ENCODE results near the gene EDRF1. TPM values are rescaled to one million over a fixed set of nuclear protein-coding genes. Genes with fewer than 3 reads are reported as not detected.

The EDRF1 gene
- total and polyA plus RNA-seq, 2 of the 4 experiments (the other 2 are of a cell fraction) = 17.0 to 24.9 TPM

DNA sequence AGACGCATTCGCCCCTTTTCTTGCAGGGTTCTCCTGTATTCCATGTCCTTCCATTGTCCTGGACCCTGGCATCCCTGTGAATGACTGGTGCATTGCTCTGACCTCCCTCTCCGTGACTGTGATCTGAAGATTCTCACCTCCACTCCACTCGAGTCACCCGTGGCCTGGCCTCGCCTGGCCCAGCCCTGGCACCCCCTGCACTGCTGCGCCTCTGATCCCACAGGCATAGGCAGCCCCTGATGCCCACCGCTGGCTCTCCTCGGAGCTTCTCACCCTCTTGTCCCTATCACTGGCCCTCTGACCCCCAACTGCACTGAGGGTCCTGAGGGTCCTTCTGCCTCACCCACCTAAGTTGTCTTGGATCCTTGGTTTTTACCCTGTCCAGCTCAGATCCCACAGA lies 58.3 kb downstream of the EDRF1 start:
- Histone ChIP-seq H4K91ac (ENCODE audit: insufficient read depth, low read depth, low read length) (no peak overlapping the region), H3K79me1 (ENCODE audit: low read depth in 1 of 2, low read length in 2 of 2) (no peaks in the 10 kb centered on the region), H2AFZ (replicated peaks; ENCODE audit: low read length, poor library complexity) (no peak overlapping the region), H4K8ac (ENCODE audit: low read depth in 2 of 2, low read length in 2 of 2) (no peak overlapping the region), H2AK9ac (replicated peaks; ENCODE audit: low read depth, low read length, poor library complexity) (no peak overlapping the region), H3K4me2 (ENCODE audit: low read depth, low read length) (no peak overlapping the region), H2BK15ac (ENCODE audit: low read depth, low read length) (no peak overlapping the region), H3K4ac (ENCODE audit: low read depth, low read length) (no peak overlapping the region), H3K27me3 (ENCODE audit: control insufficient read depth, insufficient read depth, low read length) (peaks cover 3% of the 10 kb centered on the region; the same call in 1 of the 2 replicates), H3K9me1 (ENCODE audit: insufficient read depth, low read length) (no peaks in the 10 kb centered on the region), H2BK120ac (ENCODE audit: low read depth, low read length) (no peak overlapping the region), H2BK20ac (ENCODE audit: low read depth, low read length) (no peak overlapping the region), H4K20me1 (ENCODE audit: insufficient read depth, low read length) (no peaks in the 10 kb centered on the region), H3K4me1 (ENCODE audit: control insufficient read depth, insufficient read depth, low read length) (no peaks in the 10 kb centered on the region), H3K56ac (ENCODE audit: extremely low read depth, insufficient read depth, low read length) (no peak overlapping the region), H3K9me3 (ENCODE audit: control insufficient read depth, insufficient read depth, low read length) (no peaks in the 10 kb centered on the region), H3K23ac (ENCODE audit: low read depth, low read length) (no peak overlapping the region), H4K5ac (ENCODE audit: low read depth, low read length) (no peak overlapping the region), H3K14ac (replicated peaks; ENCODE audit: low read depth, low read length) (no peak overlapping the region), H2AK5ac (ENCODE audit: low read depth, low read length) (no peak overlapping the region), H3K4me3 (ENCODE audit: insufficient read depth, low read depth, low read length) (no peak overlapping the region), H3K27ac (ENCODE audit: insufficient read depth, low read length) (no peak overlapping the region), H3K9ac (ENCODE audit: low read depth, low read length) (no peak overlapping the region), H2BK5ac (ENCODE audit: low read depth, low read length, poor library complexity, severe bottlenecking) (no peak overlapping the region), H3K18ac (ENCODE audit: low read depth, low read length) (no peak overlapping the region), H3K36me3 (ENCODE audit: control insufficient read depth, insufficient read depth, low read length) (no peaks in the 10 kb centered on the region)
- TF ChIP-seq, protein P1, sequence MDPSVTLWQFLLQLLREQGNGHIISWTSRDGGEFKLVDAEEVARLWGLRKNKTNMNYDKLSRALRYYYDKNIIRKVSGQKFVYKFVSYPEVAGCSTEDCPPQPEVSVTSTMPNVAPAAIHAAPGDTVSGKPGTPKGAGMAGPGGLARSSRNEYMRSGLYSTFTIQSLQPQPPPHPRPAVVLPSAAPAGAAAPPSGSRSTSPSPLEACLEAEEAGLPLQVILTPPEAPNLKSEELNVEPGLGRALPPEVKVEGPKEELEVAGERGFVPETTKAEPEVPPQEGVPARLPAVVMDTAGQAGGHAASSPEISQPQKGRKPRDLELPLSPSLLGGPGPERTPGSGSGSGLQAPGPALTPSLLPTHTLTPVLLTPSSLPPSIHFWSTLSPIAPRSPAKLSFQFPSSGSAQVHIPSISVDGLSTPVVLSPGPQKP (IDR thresholded peaks at IDR 0.05; ENCODE audit: borderline replicate concordance, low read depth, low read length) = no peak
- TF ChIP-seq SMC3 (IDR thresholded peaks at IDR 0.05; ENCODE audit: low read depth, low read length) = no peak
- TF ChIP-seq CHD1 (IDR thresholded peaks at IDR 0.05; ENCODE audit: low read depth, low read length) = no peak
- TF ChIP-seq CTCF (conservative IDR thresholded peaks at IDR 0.05; ENCODE audit: low read depth, low read length) = no peak
- TF ChIP-seq RCOR1 (IDR thresholded peaks at IDR 0.05; ENCODE audit: insufficient replicate concordance, low read length) = no peak
- TF ChIP-seq, protein P2, sequence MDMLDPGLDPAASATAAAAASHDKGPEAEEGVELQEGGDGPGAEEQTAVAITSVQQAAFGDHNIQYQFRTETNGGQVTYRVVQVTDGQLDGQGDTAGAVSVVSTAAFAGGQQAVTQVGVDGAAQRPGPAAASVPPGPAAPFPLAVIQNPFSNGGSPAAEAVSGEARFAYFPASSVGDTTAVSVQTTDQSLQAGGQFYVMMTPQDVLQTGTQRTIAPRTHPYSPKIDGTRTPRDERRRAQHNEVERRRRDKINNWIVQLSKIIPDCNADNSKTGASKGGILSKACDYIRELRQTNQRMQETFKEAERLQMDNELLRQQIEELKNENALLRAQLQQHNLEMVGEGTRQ (IDR thresholded peaks at IDR 0.05; ENCODE audit: low read depth, low read length) = no peak
- TF ChIP-seq POLR2A (IDR thresholded peaks at IDR 0.05; ENCODE audit: low read depth, low read length) = no peak
- no peak for TF ChIP-seq MAFK (IDR thresholded peaks at IDR 0.05; ENCODE audit: low read depth, low read length)
- no peak for TF ChIP-seq NFE2L2 (IDR thresholded peaks at IDR 0.05; ENCODE audit: low read depth, low read length)
- TF ChIP-seq RAD21 (IDR thresholded peaks at IDR 0.05; ENCODE audit: low read length) = no peak
- no peak for TF ChIP-seq FOS (IDR thresholded peaks at IDR 0.05; ENCODE audit: low read depth, low read length)
- intact Hi-C loops (cut with micrococcal nuclease) = no loop called here
- in situ Hi-C loops (cut with MboI; ENCODE audit: low sequenced_read_pairs) = no loop called here
- no peak for ATAC-seq (ENCODE audit: low read depth)
- 60% methylated on average over 1 of the region's 9 CpGs; no CpG with 5 or more reads in 1 of the 2 experiments for WGBS, 2 experiments (ENCODE audit: extremely low coverage in 2 of 2, insufficient read length in 1 of 2)
- DNase-seq = no peak
- BruUV-seq (replicated peaks) = no TSS peak
- POLR2A ChIA-PET (ENCODE audit: unreplicated experiment) = no interaction called here
- dilution Hi-C loops (cut with HindIII; ENCODE audit: low sequenced_read_pairs, unreplicated experiment) = no loop called here
- CTCF ChIA-PET = no interaction called here

All from IMR-90 (cell line).